Left ventricle myocardium inferior (tissue), 1 donor: Measurements from ENCODE around the gene DZIP1L. TPM values are rescaled to one million over a fixed set of nuclear protein-coding genes. Genes with fewer than 3 reads are reported as not detected.
A peak's percentile ranks its signal among the peaks of the same experiment; 100 is the strongest.

Experiments
- DNase-seq: peaks from one replicate; pipeline ENCODE4 v3.0.0-alpha.2; 2020
- H3K27ac ChIP-seq: fragments of 200-600 bp; replicated peaks from 2 replicates; pipeline ENCODE4 v1.8.0; 2021
- H3K27me3 ChIP-seq: fragments of 200-600 bp; 2 replicates; pipeline ENCODE4 v1.8.0; 2021; ENCODE audit warnings: low read depth
- H3K36me3 ChIP-seq: fragments of 200-600 bp; 2 replicates; pipeline ENCODE4 v1.8.0; 2021
- H3K4me1 ChIP-seq: fragments of 200-600 bp; 2 replicates; pipeline ENCODE4 v1.8.0; 2021
- H3K4me3 ChIP-seq: fragments of 200-600 bp; 2 replicates; pipeline ENCODE4 v1.8.0; 2021; ENCODE audit warnings: mild to moderate bottlenecking, moderate library complexity
- H3K9me3 ChIP-seq: fragments of 200-600 bp; replicated peaks from 2 replicates; pipeline ENCODE4 v1.8.0; 2021
- CTCF ChIP-seq: fragments of 200-600 bp; IDR thresholded peaks from 2 replicates; pipeline ENCODE4 v1.8.0; 2021; ENCODE audit warnings: antibody characterized with exemption, mild to moderate bottlenecking, borderline replicate concordance
- intact Hi-C: fragments of 100-400 bp; cut with micrococcal nuclease; formaldehyde crosslinking; loops from one replicate; pipeline ENCODE4 v1.11.0; 2022
- total RNA-seq: library from RNA; stranded (reverse); fragmentation: NEBNext Ultra II Directional; extraction: Animal tissue kit (Norgen Biotek cat#: 25700); gene quantifications from one replicate; pipeline ENCODE4 v1.2.1, GENCODE V29; 2021
- donor health status: DM: no; HTN: yes; CAD: no; lungs with severe emphysema.

DZIP1L gene
- total RNA-seq, 1 donor from 2014 or later = 4.7 TPM

GRCh38 chr3:138082085-138082991, 33.1 kb downstream of the DZIP1L start:
- Histone ChIP-seq H3K9me3 (no peaks in the 10 kb centered on the region), H3K27ac (peak overlapping the region; percentile 21), H3K4me1 (peaks cover 6% of the 10 kb centered on the region), H3K36me3 (peaks cover 58% of the 10 kb centered on the region), H3K27me3 (no peaks in the 10 kb centered on the region), H3K4me3 (peak overlapping the region; percentile 21)
- TF ChIP-seq CTCF = no peak
- no peak for DNase-seq
- intact Hi-C loops = no loop called here

GRCh38 chr3:138081371-138082084, 33.9 kb downstream of the DZIP1L start:
- Histone ChIP-seq H3K27me3 (no peaks in the 10 kb centered on the region), H3K36me3 (peaks cover 57% of the 10 kb centered on the region), H3K9me3 (no peaks in the 10 kb centered on the region), H3K4me1 (peaks cover 6% of the 10 kb centered on the region), H3K4me3 (no peak overlapping the region), H3K27ac (peak overlapping the region; percentile 21)
- no peak for TF ChIP-seq CTCF
- no peak for DNase-seq
- intact Hi-C loops = no loop called here

GRCh38 chr3:138079901-138080300, 35.5 kb downstream of the DZIP1L start:
- intact Hi-C loops = no loop called here
- no peak for TF ChIP-seq CTCF
- H3K9me3 ChIP-seq = no peaks in the 10 kb centered on the region
- no peak overlapping the region for H3K27ac ChIP-seq
- no peak overlapping the region for H3K4me3 ChIP-seq
- peaks cover 6% of the 10 kb centered on the region for H3K4me1 ChIP-seq
- peaks cover 68% of the 10 kb centered on the region for H3K36me3 ChIP-seq
- DNase-seq = no peak
- H3K27me3 ChIP-seq = no peaks in the 10 kb centered on the region

GRCh38 chr3:138078901-138079344, 36.5 kb downstream of the DZIP1L start:
- H3K4me3 ChIP-seq = no peak overlapping the region
- TF ChIP-seq CTCF = no peak
- no peaks in the 10 kb centered on the region for H3K9me3 ChIP-seq
- intact Hi-C loops = no loop called here
- no peak overlapping the region for H3K27ac ChIP-seq
- H3K4me1 ChIP-seq = peaks cover 6% of the 10 kb centered on the region
- DNase-seq = no peak
- H3K36me3 ChIP-seq = peaks cover 65% of the 10 kb centered on the region
- no peaks in the 10 kb centered on the region for H3K27me3 ChIP-seq

- Histone ChIP-seq H3K4me3 (no peak overlapping the region), H3K4me1 (peaks cover 6% of the 10 kb centered on the region), H3K9me3 (no peaks in the 10 kb centered on the region), H3K27ac (no peak overlapping the region), H3K36me3 (peaks cover 65% of the 10 kb centered on the region), H3K27me3 (no peaks in the 10 kb centered on the region)
- intact Hi-C loops = no loop called here
- TF ChIP-seq CTCF = no peak
- DNase-seq = no peak
Measured at GRCh38 chr3:138078096-138078495, 37.3 kb downstream of the DZIP1L start.
